HepG2 (cell line): ENCODE data around the gene RFC1. TPM values are rescaled to one million over a fixed set of nuclear protein-coding genes. Genes with fewer than 3 reads are reported as not detected.

ENCODE experiments used
- ATAC-seq: fragments of 200-7000 bp; cut with Tn5 transposase; 3 replicates; pipeline ENCODE4 v1.9.1; 2020; ENCODE audit warnings: mild to moderate bottlenecking, moderate library complexity
- BruUV-seq: library from RNA; stranded (reverse); fragments of 400-500 nt; replicated peaks from 2 replicates; lab custom pipeline; 2021; lab: Mats Ljungman, UMichigan
- CTCF ChIA-PET: fragments of 300-600 bp; formaldehyde crosslinking; extraction: SDS; loops from one replicate; lab custom pipeline; 2021; ENCODE audit warnings: low total read pairs, inconsistent platforms, low intra/inter-chr PET ratio; lab: Yijun Ruan, JAX
- POLR2A ChIA-PET: fragments of 350-600 bp; sonication (Branson Sonifier 250); formaldehyde crosslinking; loops from one replicate; lab custom pipeline; 2020; ENCODE audit warnings: antibody characterized with exemption, inconsistent platforms; lab: Yijun Ruan, JAX
- DNase-seq: peaks from one replicate; pipeline ENCODE4 v3.0.0-alpha.2; 2015; ENCODE audit warnings: low spot score
- FAIRE-seq: peaks from 3 replicates; lab custom pipeline; 2011; peaks lifted over from hg19 to GRCh38; lab: Jason Lieb, UNC
- H2AFZ ChIP-seq: one replicate; pipeline ENCODE4 v1.6.1; 2011; ENCODE audit warnings: low read length, inconsistent platforms
- H3K27ac ChIP-seq: fragments of 300-600 bp; 3 replicates; pipeline ENCODE4 v1.8.0; 2011; ENCODE audit warnings: mixed run types, mild to moderate bottlenecking, mixed read lengths, low read length, inconsistent platforms; ENCODE audit not compliant: insufficient read depth; ENCODE audit errors: extremely low read length
- H3K27me3 ChIP-seq, 2 experiments: fragments of 200-600 bp in 1 of 2; 2 replicates in 1 of 2; 3 replicates in 1 of 2; pipeline versions ENCODE4 v1.6.0 to v1.8.0; 2011; ENCODE audit warnings: low read length in 2 of 2, mild to moderate bottlenecking in 2 of 2, moderate library complexity in 2 of 2, inconsistent platforms in 1 of 2; ENCODE audit not compliant: insufficient read depth in 2 of 2, control insufficient read depth in 1 of 2
- H3K36me3 ChIP-seq, 2 experiments: fragments of 200-600 bp in 1 of 2; replicated peaks in 1 of 2; 2 replicates in 1 of 2; 3 replicates in 1 of 2; pipeline versions ENCODE4 v1.5.1 to v1.8.0; 2011; ENCODE audit warnings: low read length in 2 of 2, inconsistent platforms in 1 of 2; ENCODE audit not compliant: insufficient read depth in 2 of 2, control insufficient read depth in 1 of 2
- H3K4me1 ChIP-seq: 2 replicates; pipeline ENCODE4 v1.5.1; 2012; ENCODE audit warnings: low read length, inconsistent platforms; ENCODE audit not compliant: insufficient read depth
- H3K4me2 ChIP-seq: 2 replicates; pipeline ENCODE4 v1.6.0; 2011; ENCODE audit warnings: low read depth, low read length, inconsistent platforms
- H3K4me3 ChIP-seq, 3 experiments: fragments of 200-600 bp in 1 of 3; sonication (generic), shearing (Covaris generic) in 1 of 3; replicated peaks in 1 of 3; 2 replicates each; pipeline ENCODE4 v1.5.1; 2011 to 2016; ENCODE audit warnings: low read length in 3 of 3, inconsistent platforms in 2 of 3, low read depth in 2 of 3, mild to moderate bottlenecking in 2 of 3, control low read depth in 1 of 3, mixed read lengths in 1 of 3; ENCODE audit not compliant: insufficient read depth in 1 of 3
- H3K79me2 ChIP-seq: one replicate; pipeline ENCODE4 v1.6.1; 2011; ENCODE audit warnings: low read length, inconsistent platforms; ENCODE audit not compliant: insufficient read depth
- H3K9ac ChIP-seq: 2 replicates; pipeline ENCODE4 v1.6.0; 2011; ENCODE audit warnings: mild to moderate bottlenecking, low read depth, low read length, inconsistent platforms; ENCODE audit not compliant: insufficient read depth
- H3K9me3 ChIP-seq: 2 replicates; pipeline ENCODE4 v1.5.1; 2012; ENCODE audit warnings: mild to moderate bottlenecking, low read length
- H4K20me1 ChIP-seq: 2 replicates; pipeline ENCODE4 v1.6.0; 2011; ENCODE audit warnings: inconsistent platforms, mild to moderate bottlenecking, low read length, moderate library complexity; ENCODE audit not compliant: insufficient read depth
- DZIP1 ChIP-seq: sonication (generic); formaldehyde crosslinking; IDR thresholded peaks from 2 replicates; pipeline ENCODE4 v1.5.0; 2020; ENCODE audit warnings: mild to moderate bottlenecking, missing genetic modification reagents
- KLF9 ChIP-seq: IDR thresholded peaks from 2 replicates; pipeline ENCODE4 v1.6.1; 2016; ENCODE audit warnings: low read depth
- SCMH1 ChIP-seq: sonication (generic); formaldehyde crosslinking; IDR thresholded peaks from 2 replicates; pipeline ENCODE4 v1.9.0; 2021; ENCODE audit warnings: missing genetic modification reagents, mild to moderate bottlenecking, borderline replicate concordance
- ZNF142 ChIP-seq: sonication (generic); formaldehyde crosslinking; IDR thresholded peaks from 2 replicates; pipeline ENCODE4 v1.4.0; 2020; ENCODE audit warnings: missing genetic modification reagents
- WGBS: methylation state at CpG from one replicate; pipeline ENCODE4 v1.1.6; 2017; ENCODE audit warnings: low lambda C conversion rate; 5-methylcytosine and 5-hydroxymethylcytosine counted together
- in situ Hi-C: cut with HindIII; loops from 2 replicates; pipeline ENCODE4 v1.10.0; 2017; ENCODE audit warnings: low pct_unique_long_range_greater_than_20kb; ENCODE audit not compliant: extremely low pct_ligation_motif_present
- intact Hi-C: fragments of 100-400 bp; cut with micrococcal nuclease; formaldehyde crosslinking; loops from one replicate; pipeline ENCODE4 v1.10.0; 2022; ENCODE audit not compliant: unreplicated experiment
- polyA plus RNA-seq, 8 experiments: library from polyadenylated mRNA; depleted of rRNA in 3 of 8; stranded (reverse) in 7 of 8; unstranded in 1 of 8; fragments of >200 nt; fragmentation: Illumina TruSeq in 4 of 8; extraction: Trizol in 4 of 8; gene quantifications; 2 replicates each; pipeline versions ENCODE4 v1.2.1 to v1.2.3, GENCODE V29; 2011 to 2016; ENCODE audit warnings: low read depth in 4 of 8, missing spikeins in 1 of 8, mixed read lengths in 1 of 8; ENCODE audit not compliant: insufficient read depth in 1 of 8
- total RNA-seq, 5 experiments: library from RNA; depleted of rRNA; stranded (reverse); fragments of >200 nt; fragmentation: Illumina TruSeq; extraction: Trizol; gene quantifications; 2 replicates each; pipeline ENCODE4 v1.2.3, GENCODE V29; 2016; ENCODE audit warnings: low read depth in 1 of 5
- TF ChIP-seq, protein P1 (sequence below): sonication (generic); formaldehyde crosslinking; IDR thresholded peaks from 2 replicates; pipeline ENCODE4 v1.9.0; 2021; ENCODE audit warnings: mild to moderate bottlenecking, missing genetic modification reagents
- TF ChIP-seq, protein P2 (sequence below): sonication (generic); formaldehyde crosslinking; IDR thresholded peaks from 2 replicates; pipeline ENCODE4 v1.4.0; 2020; ENCODE audit warnings: missing genetic modification reagents, borderline replicate concordance

The RFC1 gene
- total and polyA plus RNA-seq, 2 of the 13 experiments (the other 11 are each of a cell fraction or from before 2014, with no cell fraction given): 15.9 to 78.8 TPM

- ChIA-PET POLR2A (no interaction called here), CTCF (no interaction called here)
- no peaks in the 10 kb centered on the region for H4K20me1 ChIP-seq
- no peaks in the 10 kb centered on the region for H3K79me2 ChIP-seq
- no peak overlapping the region for H2AFZ ChIP-seq
- ATAC-seq (no peak), DNase-seq (no peak), FAIRE-seq (no peak)
- BruUV-seq: no TSS peak
- no peak overlapping the region for H3K27ac ChIP-seq
- H3K9me3 ChIP-seq: no peaks in the 10 kb centered on the region
- no peak overlapping the region for H3K4me3 ChIP-seq
- peaks cover 15 to 84% of the 10 kb centered on the region in 2 experiments for H3K36me3 ChIP-seq
- H3K27me3 ChIP-seq: no peaks in the 10 kb centered on the region
- WGBS: 95% methylated on average over 5 of the region's 5 CpGs
- in situ Hi-C loops: no loop called here
- no peaks in the 10 kb centered on the region for H3K4me1 ChIP-seq
- no peak overlapping the region for H3K4me2 ChIP-seq
- H3K9ac ChIP-seq: no peak overlapping the region
- intact Hi-C loops: no loop called here
- TF ChIP-seq, protein P1, sequence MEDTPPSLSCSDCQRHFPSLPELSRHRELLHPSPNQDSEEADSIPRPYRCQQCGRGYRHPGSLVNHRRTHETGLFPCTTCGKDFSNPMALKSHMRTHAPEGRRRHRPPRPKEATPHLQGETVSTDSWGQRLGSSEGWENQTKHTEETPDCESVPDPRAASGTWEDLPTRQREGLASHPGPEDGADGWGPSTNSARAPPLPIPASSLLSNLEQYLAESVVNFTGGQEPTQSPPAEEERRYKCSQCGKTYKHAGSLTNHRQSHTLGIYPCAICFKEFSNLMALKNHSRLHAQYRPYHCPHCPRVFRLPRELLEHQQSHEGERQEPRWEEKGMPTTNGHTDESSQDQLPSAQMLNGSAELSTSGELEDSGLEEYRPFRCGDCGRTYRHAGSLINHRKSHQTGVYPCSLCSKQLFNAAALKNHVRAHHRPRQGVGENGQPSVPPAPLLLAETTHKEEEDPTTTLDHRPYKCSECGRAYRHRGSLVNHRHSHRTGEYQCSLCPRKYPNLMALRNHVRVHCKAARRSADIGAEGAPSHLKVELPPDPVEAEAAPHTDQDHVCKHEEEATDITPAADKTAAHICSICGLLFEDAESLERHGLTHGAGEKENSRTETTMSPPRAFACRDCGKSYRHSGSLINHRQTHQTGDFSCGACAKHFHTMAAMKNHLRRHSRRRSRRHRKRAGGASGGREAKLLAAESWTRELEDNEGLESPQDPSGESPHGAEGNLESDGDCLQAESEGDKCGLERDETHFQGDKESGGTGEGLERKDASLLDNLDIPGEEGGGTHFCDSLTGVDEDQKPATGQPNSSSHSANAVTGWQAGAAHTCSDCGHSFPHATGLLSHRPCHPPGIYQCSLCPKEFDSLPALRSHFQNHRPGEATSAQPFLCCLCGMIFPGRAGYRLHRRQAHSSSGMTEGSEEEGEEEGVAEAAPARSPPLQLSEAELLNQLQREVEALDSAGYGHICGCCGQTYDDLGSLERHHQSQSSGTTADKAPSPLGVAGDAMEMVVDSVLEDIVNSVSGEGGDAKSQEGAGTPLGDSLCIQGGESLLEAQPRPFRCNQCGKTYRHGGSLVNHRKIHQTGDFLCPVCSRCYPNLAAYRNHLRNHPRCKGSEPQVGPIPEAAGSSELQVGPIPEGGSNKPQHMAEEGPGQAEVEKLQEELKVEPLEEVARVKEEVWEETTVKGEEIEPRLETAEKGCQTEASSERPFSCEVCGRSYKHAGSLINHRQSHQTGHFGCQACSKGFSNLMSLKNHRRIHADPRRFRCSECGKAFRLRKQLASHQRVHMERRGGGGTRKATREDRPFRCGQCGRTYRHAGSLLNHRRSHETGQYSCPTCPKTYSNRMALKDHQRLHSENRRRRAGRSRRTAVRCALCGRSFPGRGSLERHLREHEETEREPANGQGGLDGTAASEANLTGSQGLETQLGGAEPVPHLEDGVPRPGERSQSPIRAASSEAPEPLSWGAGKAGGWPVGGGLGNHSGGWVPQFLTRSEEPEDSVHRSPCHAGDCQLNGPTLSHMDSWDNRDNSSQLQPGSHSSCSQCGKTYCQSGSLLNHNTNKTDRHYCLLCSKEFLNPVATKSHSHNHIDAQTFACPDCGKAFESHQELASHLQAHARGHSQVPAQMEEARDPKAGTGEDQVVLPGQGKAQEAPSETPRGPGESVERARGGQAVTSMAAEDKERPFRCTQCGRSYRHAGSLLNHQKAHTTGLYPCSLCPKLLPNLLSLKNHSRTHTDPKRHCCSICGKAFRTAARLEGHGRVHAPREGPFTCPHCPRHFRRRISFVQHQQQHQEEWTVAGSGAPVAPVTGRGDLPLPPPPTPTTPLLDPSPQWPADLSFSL (CRISPR knock-in tag): no peak
- TF ChIP-seq, protein P2, sequence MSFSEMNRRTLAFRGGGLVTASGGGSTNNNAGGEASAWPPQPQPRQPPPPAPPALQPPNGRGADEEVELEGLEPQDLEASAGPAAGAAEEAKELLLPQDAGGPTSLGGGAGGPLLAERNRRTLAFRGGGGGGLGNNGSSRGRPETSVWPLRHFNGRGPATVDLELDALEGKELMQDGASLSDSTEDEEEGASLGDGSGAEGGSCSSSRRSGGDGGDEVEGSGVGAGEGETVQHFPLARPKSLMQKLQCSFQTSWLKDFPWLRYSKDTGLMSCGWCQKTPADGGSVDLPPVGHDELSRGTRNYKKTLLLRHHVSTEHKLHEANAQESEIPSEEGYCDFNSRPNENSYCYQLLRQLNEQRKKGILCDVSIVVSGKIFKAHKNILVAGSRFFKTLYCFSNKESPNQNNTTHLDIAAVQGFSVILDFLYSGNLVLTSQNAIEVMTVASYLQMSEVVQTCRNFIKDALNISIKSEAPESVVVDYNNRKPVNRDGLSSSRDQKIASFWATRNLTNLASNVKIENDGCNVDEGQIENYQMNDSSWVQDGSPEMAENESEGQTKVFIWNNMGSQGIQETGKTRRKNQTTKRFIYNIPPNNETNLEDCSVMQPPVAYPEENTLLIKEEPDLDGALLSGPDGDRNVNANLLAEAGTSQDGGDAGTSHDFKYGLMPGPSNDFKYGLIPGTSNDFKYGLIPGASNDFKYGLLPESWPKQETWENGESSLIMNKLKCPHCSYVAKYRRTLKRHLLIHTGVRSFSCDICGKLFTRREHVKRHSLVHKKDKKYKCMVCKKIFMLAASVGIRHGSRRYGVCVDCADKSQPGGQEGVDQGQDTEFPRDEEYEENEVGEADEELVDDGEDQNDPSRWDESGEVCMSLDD: no peak
- no peak for TF ChIP-seq KLF9 (CRISPR knock-in tag)
- no peak for TF ChIP-seq ZNF142 (CRISPR knock-in tag)
- no peak for TF ChIP-seq DZIP1 (CRISPR knock-in tag)
- TF ChIP-seq SCMH1: no peak
Measured at GRCh38 chr4:39304651-39305050, 61.5 kb downstream of the RFC1 start.
